Astrocyte (in vitro differentiated cells and primary cell): ENCODE results near the gene LASP1. TPM values are rescaled to one million over a fixed set of nuclear protein-coding genes. Genes with fewer than 3 reads are reported as not detected.
A peak's percentile ranks its signal among the peaks of the same experiment; 100 is the strongest.

Source experiments
- DNase-seq: peaks from one replicate; pipeline ENCODE4 v3.0.0-alpha.2; 2010; ENCODE audit warnings: low read depth
- FAIRE-seq: peaks from 2 replicates; lab custom pipeline; 2011; peaks lifted over from hg19 to GRCh38; lab: Jason Lieb, UNC
- H2AFZ ChIP-seq: 2 replicates; pipeline ENCODE4 v1.6.0; 2012; ENCODE audit warnings: low read depth, low read length, inconsistent platforms
- H3K27ac ChIP-seq: 2 replicates; pipeline ENCODE4 v1.5.1; 2011; ENCODE audit warnings: low read depth, low read length, inconsistent platforms
- H3K27me3 ChIP-seq: 2 replicates; pipeline ENCODE4 v1.6.0; 2011; ENCODE audit warnings: low read length, inconsistent platforms; ENCODE audit not compliant: insufficient read depth
- H3K36me3 ChIP-seq: 2 replicates; pipeline ENCODE4 v1.5.1; 2011; ENCODE audit warnings: low read length, inconsistent platforms; ENCODE audit not compliant: insufficient read depth
- H3K4me1 ChIP-seq: 2 replicates; pipeline ENCODE4 v1.5.1; 2011; ENCODE audit warnings: low read length, inconsistent platforms; ENCODE audit not compliant: insufficient read depth
- H3K4me2 ChIP-seq: 2 replicates; pipeline ENCODE4 v1.6.0; 2012; ENCODE audit warnings: low read length, inconsistent platforms
- H3K4me3 ChIP-seq: 2 replicates; pipeline ENCODE4 v1.5.1; 2011; ENCODE audit warnings: low read depth, mild to moderate bottlenecking, low read length, inconsistent platforms; ENCODE audit not compliant: insufficient read depth
- H3K79me2 ChIP-seq: 2 replicates; pipeline ENCODE4 v1.6.0; 2012; ENCODE audit warnings: mild to moderate bottlenecking, low read length, inconsistent platforms; ENCODE audit not compliant: insufficient read depth
- H3K9ac ChIP-seq: 2 replicates; pipeline ENCODE4 v1.6.0; 2012; ENCODE audit warnings: mild to moderate bottlenecking, low read length, inconsistent platforms
- H3K9me3 ChIP-seq: 2 replicates; pipeline ENCODE4 v1.5.1; 2012; ENCODE audit warnings: low read depth, mild to moderate bottlenecking, low read length, inconsistent platforms; ENCODE audit not compliant: insufficient read depth
- H4K20me1 ChIP-seq: 2 replicates; pipeline ENCODE4 v1.6.0; 2012; ENCODE audit warnings: low read length, inconsistent platforms; ENCODE audit not compliant: insufficient read depth
- H3K27ac Mint-ChIP-seq: one replicate; pipeline ENCODE4 v1.8.0; 2021; ENCODE audit warnings: mild to moderate bottlenecking, mixed read lengths; ENCODE audit not compliant: unreplicated experiment
- H3K27me3 Mint-ChIP-seq: one replicate; pipeline ENCODE4 v1.8.0; 2021; ENCODE audit warnings: low read depth, mixed read lengths; ENCODE audit not compliant: unreplicated experiment
- H3K36me3 Mint-ChIP-seq: one replicate; pipeline ENCODE4 v1.8.0; 2021; ENCODE audit warnings: low read depth, mixed read lengths; ENCODE audit not compliant: unreplicated experiment
- H3K4me1 Mint-ChIP-seq: one replicate; pipeline ENCODE4 v1.8.0; 2021; ENCODE audit warnings: low read depth, mixed read lengths; ENCODE audit not compliant: unreplicated experiment
- H3K4me3 Mint-ChIP-seq: one replicate; pipeline ENCODE4 v1.8.0; 2021; ENCODE audit warnings: mild to moderate bottlenecking, moderate library complexity, mixed read lengths; ENCODE audit not compliant: unreplicated experiment
- H3K9me3 Mint-ChIP-seq: one replicate; pipeline ENCODE4 v1.8.0; 2021; ENCODE audit warnings: mild to moderate bottlenecking, mixed read lengths; ENCODE audit not compliant: unreplicated experiment
- EZH2 ChIP-seq: IDR thresholded peaks from 2 replicates; pipeline ENCODE4 v1.6.1; 2012; ENCODE audit warnings: mild to moderate bottlenecking, low read length, inconsistent platforms; ENCODE audit not compliant: insufficient read depth
- total RNA-seq: library from RNA; stranded (reverse); gene quantifications from 2 replicates; pipeline ENCODE4 v1.2.1, GENCODE V29; 2021
- TF ChIP-seq, protein P1 (sequence below): IDR thresholded peaks from 2 replicates; pipeline ENCODE4 v1.5.1; 2011; ENCODE audit warnings: low read depth, mild to moderate bottlenecking, inconsistent platforms, low read length, moderate library complexity; ENCODE audit not compliant: insufficient read depth

LASP1 gene
- total RNA-seq, 1 donor from 2014 or later: 421 TPM

DNA sequence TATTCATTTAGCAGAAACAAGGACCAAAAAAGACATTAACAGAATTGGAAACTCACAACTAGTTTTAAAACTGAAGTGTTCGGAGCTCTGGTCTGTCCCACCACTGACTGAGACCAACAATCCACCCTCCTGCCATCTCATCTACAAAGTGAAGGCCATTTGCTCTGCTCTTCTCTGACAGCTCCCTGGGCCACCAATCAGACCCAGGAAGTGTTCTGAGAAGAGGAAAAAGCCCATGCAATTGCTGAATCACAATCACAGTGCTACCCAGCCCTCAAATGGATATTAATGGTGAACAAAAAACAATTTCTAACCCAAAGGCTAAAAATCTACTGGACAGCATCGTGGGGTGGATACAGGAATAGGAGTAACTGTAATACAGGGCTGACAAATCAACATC lies 18.4 kb upstream of the LASP1 start:
- Histone ChIP-seq H3K4me2 (peak overlapping the region; percentile 89), H3K27me3 (no peaks in the 10 kb centered on the region), H3K9ac (peak overlapping the region; percentile 97), H4K20me1 (peaks cover 61% of the 10 kb centered on the region), H3K79me2 (peaks cover 52% of the 10 kb centered on the region), H3K27ac (no peak overlapping the region), H3K4me1 (peaks cover 20% of the 10 kb centered on the region), H3K9me3 (no peaks in the 10 kb centered on the region), H2AFZ (no peak overlapping the region), H3K4me3 (peak overlapping the region; percentile 91), H3K36me3 (peaks cover 47% of the 10 kb centered on the region)
- TF ChIP-seq, protein P1, sequence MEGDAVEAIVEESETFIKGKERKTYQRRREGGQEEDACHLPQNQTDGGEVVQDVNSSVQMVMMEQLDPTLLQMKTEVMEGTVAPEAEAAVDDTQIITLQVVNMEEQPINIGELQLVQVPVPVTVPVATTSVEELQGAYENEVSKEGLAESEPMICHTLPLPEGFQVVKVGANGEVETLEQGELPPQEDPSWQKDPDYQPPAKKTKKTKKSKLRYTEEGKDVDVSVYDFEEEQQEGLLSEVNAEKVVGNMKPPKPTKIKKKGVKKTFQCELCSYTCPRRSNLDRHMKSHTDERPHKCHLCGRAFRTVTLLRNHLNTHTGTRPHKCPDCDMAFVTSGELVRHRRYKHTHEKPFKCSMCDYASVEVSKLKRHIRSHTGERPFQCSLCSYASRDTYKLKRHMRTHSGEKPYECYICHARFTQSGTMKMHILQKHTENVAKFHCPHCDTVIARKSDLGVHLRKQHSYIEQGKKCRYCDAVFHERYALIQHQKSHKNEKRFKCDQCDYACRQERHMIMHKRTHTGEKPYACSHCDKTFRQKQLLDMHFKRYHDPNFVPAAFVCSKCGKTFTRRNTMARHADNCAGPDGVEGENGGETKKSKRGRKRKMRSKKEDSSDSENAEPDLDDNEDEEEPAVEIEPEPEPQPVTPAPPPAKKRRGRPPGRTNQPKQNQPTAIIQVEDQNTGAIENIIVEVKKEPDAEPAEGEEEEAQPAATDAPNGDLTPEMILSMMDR: no peak
- no peak for TF ChIP-seq EZH2
- no peak for FAIRE-seq
- no peak for DNase-seq
- Mint-ChIP-seq H3K9me3 (no peaks in the 10 kb centered on the region), H3K4me3 (peak overlapping the region; percentile 98), H3K27me3 (no peaks in the 10 kb centered on the region), H3K4me1 (peaks cover 22% of the 10 kb centered on the region), H3K27ac (peak overlapping the region; percentile 97), H3K36me3 (peaks cover 28% of the 10 kb centered on the region)

DNA sequence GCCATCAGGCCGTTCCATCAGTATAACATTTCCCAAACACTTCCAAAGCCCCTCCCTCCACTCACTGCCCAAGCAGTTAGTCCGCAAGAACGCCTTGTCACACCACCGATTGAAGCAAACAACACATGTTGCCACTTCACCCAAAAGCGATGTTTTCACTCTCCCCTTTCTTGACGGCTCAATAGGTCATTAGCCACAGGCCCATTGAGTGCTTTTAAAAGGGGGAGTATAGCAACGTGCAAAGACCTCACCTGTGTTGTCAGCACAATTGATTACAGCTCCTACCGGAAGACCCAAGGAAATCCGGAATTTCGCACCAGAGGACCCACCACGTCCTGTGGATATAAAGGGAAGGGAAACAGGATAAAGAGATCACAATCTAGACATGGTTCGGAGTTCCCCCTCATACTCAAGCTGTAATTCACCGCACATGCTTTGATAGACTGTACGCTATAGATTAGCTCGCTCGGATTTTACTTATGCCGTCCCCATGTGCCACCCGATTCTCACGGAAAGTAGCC lies 17.0 kb upstream of the LASP1 start:
- Mint-ChIP-seq H3K27me3 (no peaks in the 10 kb centered on the region), H3K36me3 (peaks cover 27% of the 10 kb centered on the region), H3K4me1 (peaks cover 22% of the 10 kb centered on the region), H3K4me3 (peak overlapping the region; percentile 98), H3K27ac (peak overlapping the region; percentile 97), H3K9me3 (no peaks in the 10 kb centered on the region)
- DNase-seq (no peak), FAIRE-seq (no peak)
- H3K4me3 ChIP-seq: peak overlapping the region; percentile 91
- H3K79me2 ChIP-seq: peaks cover 52% of the 10 kb centered on the region
- H2AFZ ChIP-seq: peak overlapping the region; percentile 55
- H3K4me1 ChIP-seq: peaks cover 20% of the 10 kb centered on the region
- peaks cover 41% of the 10 kb centered on the region for H3K36me3 ChIP-seq
- no peaks in the 10 kb centered on the region for H3K9me3 ChIP-seq
- H3K27ac ChIP-seq: peak overlapping the region; percentile 90
- H3K27me3 ChIP-seq: no peaks in the 10 kb centered on the region
- peak overlapping the region; percentile 89 for H3K4me2 ChIP-seq
- peak overlapping the region; percentile 97 for H3K9ac ChIP-seq
- peaks cover 54% of the 10 kb centered on the region for H4K20me1 ChIP-seq
- TF ChIP-seq, protein P1: no peak
- no peak for TF ChIP-seq EZH2
